Stimulated activated CD8-positive, alpha-beta memory T cell treated with anti-CD3 and anti-CD28 coated beads, Interleukin-2, amount 100 ng/mL, for 48 hours (primary cell): Measurements from ENCODE around the gene NPM1.
"Not testable (repeated sequence)": the region's sequence is repeated elsewhere in the genome, so short reads cannot be mapped to it uniquely, and the experiment has no call there.

Experiments used
- DNase-seq, 2 donors: peaks; one replicate each; pipeline ENCODE4 v3.0.0-alpha.2; 2020; ENCODE audit warnings: low read depth in 2 of 2

The NPM1 gene

GRCh38 chr5:171386006-171386671, 1.5 kb upstream of the NPM1 start:
- no peak for DNase-seq

GRCh38 chr5:171386861-171387344, 746 bp upstream of the NPM1 start:
- no peak for DNase-seq

GRCh38 chr5:171387970-171388815, 544 bp downstream of the NPM1 start:
- DNase-seq = peak; percentile 73 to 75

- DNase-seq = peak; percentile 27 to 28
Observed at GRCh38 chr5:171388816-171389168, 1.1 kb downstream of the NPM1 start.

- no peak for DNase-seq
Observed at GRCh38 chr5:171390883-171391677, 3.4 kb downstream of the NPM1 start.

GRCh38 chr5:171391996-171392577, 4.4 kb downstream of the NPM1 start:
- no peak for DNase-seq

- no peak for DNase-seq
Observed at GRCh38 chr5:171392585-171393159, 5.0 kb downstream of the NPM1 start.

- DNase-seq = no peak
Observed at GRCh38 chr5:171395042-171395441, 7.4 kb downstream of the NPM1 start.

GRCh38 chr5:171396583-171396982, 8.9 kb downstream of the NPM1 start:
- DNase-seq = not testable (repeated sequence)

GRCh38 chr5:171397190-171397589, 9.5 kb downstream of the NPM1 start:
- DNase-seq = no peak

GRCh38 chr5:171397599-171397998, 9.9 kb downstream of the NPM1 start:
- no peak for DNase-seq

- DNase-seq = not testable (repeated sequence)
Observed at GRCh38 chr5:171398660-171399059, 11.0 kb downstream of the NPM1 start.

- DNase-seq = no peak
Observed at GRCh38 chr5:171400169-171400568, 12.5 kb downstream of the NPM1 start.

GRCh38 chr5:171401167-171401947, 13.7 kb downstream of the NPM1 start:
- no peak for DNase-seq

- not testable (repeated sequence) for DNase-seq
Observed at GRCh38 chr5:171402751-171403150, 15.1 kb downstream of the NPM1 start.

GRCh38 chr5:171405615-171406014, 18.0 kb downstream of the NPM1 start:
- no peak for DNase-seq

- DNase-seq = no peak
Observed at GRCh38 chr5:171407234-171407633, 19.6 kb downstream of the NPM1 start.

- no peak for DNase-seq
Observed at GRCh38 chr5:171409164-171410136, 21.8 kb downstream of the NPM1 start.

- DNase-seq = no peak
Observed at GRCh38 chr5:171410181-171410580, 22.5 kb downstream of the NPM1 start.

GRCh38 chr5:171412186-171412585, 24.5 kb downstream of the NPM1 start:
- no peak for DNase-seq
